Measurements from ENCODE around the gene ISLR2. TPM values are rescaled to one million over a fixed set of nuclear protein-coding genes. Genes with fewer than 3 reads are reported as not detected.

The ISLR2 gene
- total RNA-seq, 1 donor from 2014 or later: not detected

- H3K4me3 Mint-ChIP-seq: no peak overlapping the region
- ChIA-PET CTCF (interaction anchor here (0.9 kb wide), 1 partner anchor 18 kb away, joined by 3 read pairs; no protein-coding TSS in a partner anchor), POLR2A (no interaction called here)
- no peaks in the 10 kb centered on the region for H3K36me3 Mint-ChIP-seq (ENCODE audit: low read depth)
- no peaks in the 10 kb centered on the region for H3K9me3 Mint-ChIP-seq
- no peak for TF ChIP-seq CTCF (IDR thresholded peaks at IDR 0.05)
- no peak overlapping the region for H3K27ac Mint-ChIP-seq
- ATAC-seq (ENCODE audit: low read depth) (no peak), DNase-seq (no peak)
- intact Hi-C loops (cut with micrococcal nuclease): no loop called here
- no peaks in the 10 kb centered on the region for H3K4me1 Mint-ChIP-seq
- H3K27me3 Mint-ChIP-seq: no peaks in the 10 kb centered on the region
Observed at GRCh38 chr15:74185710-74186348, 55.4 kb downstream of the ISLR2 start.

Other genes starting within 250 kb of the ISLR2 start
- 0.61 and 1.1 TPM in 2 replicates for gene LOXL1, start 204.1 kb upstream of the ISLR2 start, total RNA-seq
- 8.9 and 10.6 TPM in 2 replicates for gene STOML1, start 138.3 kb upstream of the ISLR2 start, total RNA-seq
- 58.1 and 62.4 TPM in 2 replicates for gene PML, start 135.9 kb upstream of the ISLR2 start, total RNA-seq
- gene GOLGA6A, start 48.0 kb upstream of the ISLR2 start, total RNA-seq: not detected in 2 replicates
- not detected in 2 replicates for gene ISLR, start 43.1 kb downstream of the ISLR2 start, total RNA-seq
- not detected in 2 replicates for gene STRA6, start 72.2 kb downstream of the ISLR2 start, total RNA-seq
- not detected in 2 replicates for gene CCDC33, start 105.7 kb downstream of the ISLR2 start, total RNA-seq
- not detected in 2 replicates for gene CYP11A1, start 237.1 kb downstream of the ISLR2 start, total RNA-seq